ENCODE results near the gene AIG1.
"Not testable (repeated sequence)": the region's sequence is repeated elsewhere in the genome, so short reads cannot be mapped to it uniquely, and the experiment has no call there.

AIG1 gene

DNA sequence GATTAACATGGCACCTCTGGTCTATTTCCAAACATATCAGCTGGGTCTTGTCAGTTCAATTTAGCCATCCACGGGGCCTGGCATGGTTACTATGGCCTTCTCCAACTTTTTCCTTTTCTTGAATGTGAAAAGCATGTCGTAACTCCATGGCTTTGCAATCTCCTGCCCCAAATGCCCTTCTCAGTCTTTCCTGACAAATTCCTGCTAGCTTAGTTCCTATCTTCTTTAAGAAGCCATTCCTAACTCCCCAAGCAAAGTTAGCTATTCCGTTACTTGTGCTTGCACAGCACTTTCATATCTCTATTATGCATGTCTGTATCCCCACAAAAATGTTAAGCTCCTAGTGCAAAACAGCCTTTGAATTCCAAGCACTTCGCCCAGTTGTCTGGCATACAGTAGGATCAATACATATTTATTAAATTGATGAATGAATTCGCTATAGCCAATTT, 105.6 kb downstream of the AIG1 start:
- no peak for DNase-seq (ENCODE audit: low read depth)

DNA sequence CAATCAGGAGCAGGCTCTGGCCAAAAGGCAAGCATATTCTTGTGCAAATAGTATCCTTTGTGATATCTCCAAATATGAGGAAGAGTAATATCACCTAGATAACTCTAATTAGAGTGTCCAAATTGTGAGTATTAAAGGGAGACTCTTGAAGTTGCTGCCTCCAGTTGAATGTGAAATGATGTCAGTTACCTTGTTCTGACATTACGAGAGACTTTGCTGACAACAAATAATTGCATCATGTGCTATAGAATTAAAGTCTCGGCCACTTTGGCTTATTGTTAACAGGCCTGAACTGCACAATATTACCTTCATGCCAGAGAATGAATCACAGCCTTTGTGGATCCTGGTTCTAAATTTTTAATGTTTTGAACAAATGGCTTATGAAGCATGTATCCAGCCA, 106.5 kb downstream of the AIG1 start:
- no peak for DNase-seq (ENCODE audit: low read depth)

DNA sequence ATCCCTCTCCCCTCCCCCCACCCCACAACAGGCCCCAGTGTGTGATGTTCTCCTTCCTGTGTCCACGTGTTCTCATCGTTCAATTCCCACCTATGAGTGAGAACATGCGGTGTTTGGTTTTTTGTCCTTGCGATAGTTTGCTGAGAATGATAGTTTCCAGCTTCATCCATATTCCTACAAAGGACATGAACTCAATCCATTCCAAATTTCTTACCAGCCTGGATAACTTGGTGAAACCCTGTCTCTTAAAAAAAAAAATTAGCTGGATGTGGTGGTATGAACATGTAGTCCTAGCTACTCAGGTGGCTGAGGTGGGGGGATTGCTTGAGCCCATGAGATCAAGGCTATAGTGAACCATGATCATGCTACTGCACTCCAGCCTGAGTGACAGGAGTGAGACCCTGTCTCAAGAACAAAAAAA, 107.7 kb downstream of the AIG1 start:
- DNase-seq (ENCODE audit: low read depth), result not testable (repeated sequence)

DNA sequence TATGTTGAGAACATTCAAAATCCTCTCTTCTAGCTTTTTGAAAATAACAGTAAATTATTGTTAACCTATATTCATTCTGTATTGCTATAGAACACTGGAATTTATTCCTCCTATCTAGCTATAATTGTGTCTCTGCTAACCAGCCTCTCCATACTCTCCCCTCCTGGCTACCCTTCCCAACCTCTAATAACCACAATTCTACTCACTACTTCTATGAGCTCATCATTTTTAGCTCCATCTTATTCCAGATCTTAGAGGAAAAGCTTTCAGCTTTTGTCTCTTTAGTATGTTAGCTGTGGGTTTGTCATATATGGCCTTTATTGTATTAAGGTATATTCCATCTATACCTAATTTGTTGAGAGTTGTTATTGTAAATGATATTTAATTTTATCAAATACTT, 108.8 kb downstream of the AIG1 start:
- no peak for DNase-seq (ENCODE audit: low read depth)

DNA sequence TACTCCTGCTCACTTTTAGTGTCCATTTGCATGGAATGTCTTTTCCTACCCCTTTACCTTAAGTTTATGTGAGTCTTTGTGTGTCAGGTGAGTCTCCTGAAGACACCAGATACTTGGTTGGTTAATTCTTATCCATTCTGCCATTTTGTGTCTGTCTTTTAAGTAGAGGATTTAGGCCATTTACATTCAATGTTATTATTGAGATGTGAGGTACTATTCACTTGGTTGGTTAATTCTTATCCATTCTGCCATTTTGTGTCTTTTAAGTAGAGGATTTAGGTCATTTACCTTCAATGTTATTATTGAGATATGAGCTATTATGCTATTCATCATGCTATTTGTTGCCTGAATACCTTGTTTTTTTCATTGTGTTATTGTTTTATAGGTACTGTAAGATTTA, 113.8 kb downstream of the AIG1 start:
- DNase-seq (ENCODE audit: low read depth), result no peak

DNA sequence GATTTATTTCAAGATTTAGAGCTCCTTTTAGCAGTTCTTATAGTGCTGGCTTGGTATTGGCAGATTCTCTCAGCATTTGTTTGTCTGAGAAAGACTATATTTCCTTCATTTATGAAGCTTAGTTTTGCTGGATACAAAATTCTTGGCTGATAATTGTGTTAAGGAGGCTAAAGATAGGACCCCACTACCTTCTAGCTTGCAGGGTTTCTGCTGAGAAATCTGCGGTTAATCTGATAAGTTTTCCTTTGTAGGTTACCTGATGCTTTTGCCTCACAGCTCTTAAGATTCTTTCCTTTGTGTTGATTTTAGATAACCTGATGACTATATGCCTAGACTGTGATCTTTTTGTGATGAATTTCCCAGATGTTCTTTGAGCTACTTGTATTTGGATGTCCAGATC, 114.3 kb downstream of the AIG1 start:
- no peak for DNase-seq (ENCODE audit: low read depth)

DNA sequence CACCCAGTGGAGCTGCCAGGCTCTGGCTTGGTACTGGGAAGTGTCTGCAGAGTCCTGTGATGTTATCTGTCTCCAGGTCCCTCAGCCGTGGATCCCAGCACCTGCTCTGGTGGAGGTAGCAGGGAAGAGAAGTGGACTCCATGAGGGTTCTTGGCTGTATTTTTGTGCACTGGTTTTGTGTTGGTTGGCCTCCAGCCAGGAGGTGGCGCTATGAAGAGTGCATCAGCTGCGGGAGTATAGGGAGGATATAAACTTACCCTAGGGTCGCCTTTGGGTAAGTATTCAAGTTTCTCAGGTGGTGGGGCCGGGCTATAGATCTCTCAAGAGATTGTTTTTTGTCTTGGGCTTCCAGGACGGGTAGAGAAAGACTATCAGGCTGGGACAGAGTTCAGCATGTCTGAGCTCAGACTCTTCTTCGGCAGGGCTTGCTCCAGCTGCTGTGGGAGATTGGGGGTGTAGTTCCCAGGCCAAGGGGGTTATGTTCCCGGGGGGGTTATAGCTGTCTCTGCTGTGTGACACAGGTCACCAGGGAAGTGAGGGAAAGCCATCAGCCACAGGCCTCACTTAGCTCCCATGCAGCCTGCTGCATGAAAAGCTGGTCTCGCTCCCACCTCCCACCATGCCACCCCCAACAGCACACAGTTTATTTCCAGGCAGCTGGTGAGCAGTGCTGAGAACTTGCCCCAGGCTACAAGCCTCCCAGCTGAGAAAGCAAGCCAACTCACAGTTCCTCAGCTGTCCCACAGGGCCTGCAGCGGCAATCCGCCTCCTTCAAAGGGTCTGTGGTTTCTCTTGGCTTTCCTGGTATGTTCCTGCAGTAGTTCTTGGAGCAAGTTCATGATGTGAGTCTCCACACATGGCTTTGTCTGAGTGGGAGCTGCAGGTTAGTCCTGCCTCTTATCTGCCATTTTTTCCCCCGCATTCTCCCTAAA, 115.7 kb downstream of the AIG1 start:
- no peak for DNase-seq (ENCODE audit: low read depth)

DNA sequence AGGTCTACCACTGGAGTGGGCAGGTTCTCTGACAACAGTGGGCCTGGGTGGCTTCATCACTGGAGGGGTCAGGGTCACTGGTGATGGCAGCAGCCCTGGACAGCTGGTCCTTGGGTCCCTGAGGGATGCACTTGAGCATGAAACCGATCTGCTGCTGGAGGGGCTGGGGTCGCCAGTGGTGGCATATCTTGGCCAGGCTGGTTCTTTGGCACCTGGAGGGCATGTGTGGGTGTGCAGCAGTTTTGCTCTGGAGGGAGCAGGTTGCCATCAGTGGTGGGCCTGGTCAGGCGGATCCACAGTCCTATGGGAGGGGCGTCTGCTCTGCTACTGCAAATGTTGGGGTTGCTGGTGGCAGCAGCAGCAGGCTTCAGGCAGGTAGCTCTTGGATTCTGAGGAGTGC, 117.0 kb downstream of the AIG1 start:
- DNase-seq (ENCODE audit: low read depth), result no peak

DNA sequence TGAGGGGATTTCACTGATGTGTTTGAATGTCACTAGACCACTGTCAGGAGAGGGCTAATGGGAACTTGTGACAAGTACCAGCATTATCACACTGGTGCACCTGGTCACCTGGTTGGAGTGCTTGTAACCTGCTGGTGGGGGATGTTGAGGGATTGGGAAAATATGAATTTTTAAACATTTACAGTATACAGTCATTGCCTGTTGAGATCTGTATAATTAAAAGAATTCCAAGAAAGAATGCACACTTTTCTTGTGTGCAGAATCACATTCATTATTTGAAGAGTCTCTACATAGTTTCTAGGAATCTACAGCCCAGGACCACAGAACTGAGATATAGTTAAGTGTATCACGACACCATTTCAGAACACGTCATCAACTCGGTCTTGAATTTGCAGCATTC, 118.4 kb downstream of the AIG1 start:
- no peak for DNase-seq (ENCODE audit: low read depth)

DNA sequence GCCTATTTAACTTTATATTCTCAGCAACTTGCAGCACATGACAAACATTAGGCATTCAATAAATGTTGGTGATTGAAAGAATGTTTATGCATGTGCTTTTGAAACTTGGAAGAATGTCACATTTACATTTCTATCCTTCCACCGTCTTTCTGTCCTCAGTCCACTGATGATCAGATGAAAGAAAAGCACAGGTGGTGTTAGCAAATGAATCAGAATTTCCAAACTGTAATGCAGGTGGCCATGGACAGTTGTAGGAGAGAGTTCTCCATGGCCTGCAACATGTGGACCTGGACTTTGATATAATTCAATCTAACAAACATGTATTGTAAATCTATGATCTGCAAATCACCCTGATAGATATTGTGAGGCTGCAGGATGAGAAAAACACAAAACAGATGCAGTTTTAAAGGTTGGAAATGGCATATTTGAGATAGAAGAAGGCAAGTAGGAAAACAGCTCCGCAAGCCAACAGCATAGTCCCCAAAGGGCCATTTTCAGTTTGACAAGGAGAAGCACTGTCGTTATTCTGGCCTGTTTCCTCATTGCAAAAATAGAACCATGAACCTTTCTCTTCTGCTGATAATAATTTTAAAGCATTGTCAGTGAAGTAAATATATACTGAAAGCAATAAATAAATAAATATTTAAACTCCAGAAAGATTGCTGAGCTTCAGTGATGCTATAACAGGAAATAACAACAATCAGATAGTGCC, 119.4 kb downstream of the AIG1 start:
- DNase-seq (ENCODE audit: low read depth), result no peak

DNA sequence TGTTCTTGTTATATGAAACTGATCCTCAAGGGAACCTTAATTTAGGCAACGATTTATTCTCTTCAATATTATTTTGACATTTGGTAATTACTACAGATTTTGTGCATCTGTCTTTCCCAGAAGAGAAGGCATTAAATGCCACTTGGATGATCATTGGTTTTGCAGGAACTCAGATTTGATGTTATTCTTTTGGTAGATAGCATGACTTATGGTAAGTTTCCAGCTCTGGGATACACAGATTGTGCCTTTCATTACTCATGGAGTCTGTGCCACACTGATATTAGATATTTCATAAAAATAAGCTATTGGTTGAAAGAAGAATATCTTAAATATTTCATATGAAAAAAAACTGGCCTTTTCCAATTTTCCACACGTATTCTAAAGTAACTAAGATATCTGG, 120.1 kb downstream of the AIG1 start:
- no peak for DNase-seq (ENCODE audit: low read depth)

DNA sequence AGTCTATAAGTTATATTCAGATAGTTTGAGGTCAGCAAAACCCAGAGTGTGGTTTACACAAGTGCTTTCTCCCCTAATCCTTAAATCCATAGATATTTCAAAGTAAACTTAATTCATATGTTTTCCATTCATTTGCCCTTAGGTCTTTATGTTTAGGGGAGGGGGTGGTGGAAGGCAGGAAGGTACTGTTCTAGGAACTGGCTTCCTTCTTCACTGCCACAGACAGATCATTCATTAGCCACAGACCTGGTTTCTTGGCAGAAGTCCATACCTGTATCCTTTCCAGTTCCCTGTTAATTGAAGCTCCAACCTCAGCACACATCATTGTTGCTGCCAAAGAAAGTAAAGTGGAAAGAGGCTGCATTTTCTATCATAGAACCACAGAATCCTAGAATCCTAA, 123.0 kb downstream of the AIG1 start:
- no peak for DNase-seq (ENCODE audit: low read depth)

DNA sequence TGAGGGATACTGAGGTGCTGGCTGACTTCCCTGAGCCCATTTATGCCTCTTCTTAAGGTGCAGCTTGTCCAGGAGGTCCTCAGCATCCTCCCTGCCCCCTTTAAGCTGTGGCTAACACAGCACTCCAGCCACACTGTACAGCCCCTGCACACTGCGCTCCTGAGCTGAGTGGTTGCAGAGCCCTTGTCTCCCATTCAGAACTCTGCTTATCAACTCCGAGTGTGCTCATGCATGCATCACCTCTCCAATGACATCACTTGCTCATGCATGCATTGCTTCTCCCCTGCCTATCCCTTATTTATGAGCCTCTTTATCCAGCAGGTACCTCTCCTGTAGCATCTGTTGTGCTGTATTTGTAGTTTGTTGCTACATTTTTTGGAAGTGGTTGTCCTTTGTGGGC, 124.6 kb downstream of the AIG1 start:
- no peak for DNase-seq (ENCODE audit: low read depth)

DNA sequence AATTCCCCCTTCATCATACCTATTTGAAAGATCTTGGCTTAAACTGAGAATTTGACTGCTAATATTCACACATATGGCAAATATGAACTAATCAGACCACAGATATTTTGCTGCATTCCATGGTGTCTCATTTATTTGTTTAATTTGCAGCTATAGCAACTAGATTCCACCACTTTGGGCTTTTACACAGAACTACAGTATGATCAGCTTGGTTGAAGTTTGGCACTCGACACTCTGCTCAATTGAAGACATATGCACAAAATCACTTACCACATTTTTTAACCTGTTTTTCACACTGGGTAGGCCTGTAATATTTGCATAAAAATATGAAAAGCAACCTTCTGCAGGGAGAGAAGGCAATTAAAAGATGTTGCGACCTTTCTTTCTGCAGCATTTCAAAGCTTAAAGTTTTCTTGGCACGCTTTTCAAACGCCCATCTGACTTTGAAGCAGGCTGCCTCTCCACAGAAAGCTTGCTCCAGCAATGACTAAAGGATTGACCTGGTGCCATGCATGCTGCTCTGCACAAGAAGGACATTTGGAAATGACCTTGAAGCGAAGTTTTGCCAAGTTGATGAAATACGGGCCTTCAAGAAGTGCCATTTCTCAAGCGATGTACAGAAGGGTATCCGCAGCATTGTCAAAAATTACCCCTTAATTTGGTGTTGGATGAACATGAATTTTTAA, 126.7 kb downstream of the AIG1 start:
- no peak for DNase-seq (ENCODE audit: low read depth)

DNA sequence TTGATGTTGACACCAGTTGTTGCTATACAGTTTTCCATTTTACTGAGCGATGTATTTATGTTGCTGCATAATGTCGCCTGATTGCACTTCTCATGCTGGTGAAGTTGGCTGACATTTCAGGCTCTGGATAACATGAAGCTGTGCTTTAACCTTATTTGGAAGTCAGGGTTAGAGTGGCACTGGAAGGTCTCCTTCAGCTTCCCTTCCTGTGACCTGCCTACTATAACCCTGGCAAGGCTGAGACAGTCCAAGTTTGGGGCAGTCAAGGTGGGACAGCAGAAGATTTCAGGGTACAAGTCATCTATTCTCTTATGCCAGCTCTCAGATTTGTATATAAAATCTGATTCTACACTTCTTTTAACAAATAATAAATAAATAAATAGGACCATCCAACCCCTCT, 127.6 kb downstream of the AIG1 start:
- no peak for DNase-seq (ENCODE audit: low read depth)

DNA sequence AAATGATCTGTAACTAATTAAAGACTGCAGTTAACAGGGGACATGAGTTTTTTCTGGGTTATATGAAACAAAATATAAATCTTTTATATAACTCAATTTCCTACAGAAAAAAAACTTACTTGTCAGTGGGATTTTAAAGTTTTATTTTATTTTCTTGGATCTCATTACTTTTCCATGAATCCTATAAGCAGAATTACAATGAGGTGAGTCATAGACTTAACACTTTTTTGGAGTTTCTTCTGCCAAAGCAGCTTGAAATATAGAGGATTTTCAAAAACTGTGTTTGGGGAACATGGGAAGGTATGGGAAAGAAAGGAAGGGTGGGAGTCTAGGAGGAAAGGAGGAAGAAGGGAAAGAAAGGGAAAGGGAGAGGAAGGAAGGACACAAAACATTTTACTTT, 130.7 kb downstream of the AIG1 start:
- no peak for DNase-seq (ENCODE audit: low read depth)

DNA sequence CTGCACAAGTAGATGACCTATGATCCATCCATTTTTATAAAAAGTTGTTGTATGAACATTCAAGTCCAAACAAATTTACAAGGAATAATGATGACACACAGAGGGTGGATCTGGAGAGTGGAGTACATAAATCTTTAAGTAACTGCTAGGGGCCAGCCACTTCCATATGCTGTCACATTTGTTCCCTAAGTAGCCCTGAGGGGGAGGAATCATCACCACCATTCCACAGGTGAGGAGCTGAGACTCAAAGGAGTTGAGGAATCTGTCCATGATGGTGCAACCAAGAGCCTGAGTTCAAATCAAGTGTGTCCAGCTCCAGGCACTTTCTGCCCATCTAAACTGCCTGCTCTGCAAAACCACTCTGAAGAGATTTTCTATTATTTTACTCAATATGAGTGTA, 132.1 kb downstream of the AIG1 start:
- DNase-seq (ENCODE audit: low read depth), result no peak

DNA sequence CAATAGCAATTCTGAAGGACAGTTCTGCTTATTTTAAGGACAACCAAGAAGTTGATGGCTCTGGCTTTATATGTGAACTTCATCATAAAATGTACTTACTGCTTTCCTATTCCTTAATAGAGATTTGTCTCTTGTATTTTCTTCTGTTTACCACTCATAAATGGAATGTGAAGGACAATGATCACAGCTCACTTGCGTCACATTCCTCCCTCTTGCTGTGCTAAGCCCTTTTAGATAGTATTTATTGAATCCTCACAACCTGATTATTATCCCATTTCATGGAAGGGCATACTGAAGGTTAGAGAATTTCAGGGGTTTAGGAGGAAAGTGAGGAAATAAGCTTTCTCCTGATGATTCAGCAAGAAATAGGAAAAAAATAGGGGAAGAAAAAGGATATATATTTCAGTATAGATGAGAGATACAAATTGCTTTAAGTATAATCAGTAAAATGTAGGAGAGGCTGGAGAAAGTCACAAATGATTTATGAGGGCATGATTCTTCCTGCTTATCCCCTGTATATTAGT, 132.9 kb downstream of the AIG1 start:
- no peak for DNase-seq (ENCODE audit: low read depth)

DNA sequence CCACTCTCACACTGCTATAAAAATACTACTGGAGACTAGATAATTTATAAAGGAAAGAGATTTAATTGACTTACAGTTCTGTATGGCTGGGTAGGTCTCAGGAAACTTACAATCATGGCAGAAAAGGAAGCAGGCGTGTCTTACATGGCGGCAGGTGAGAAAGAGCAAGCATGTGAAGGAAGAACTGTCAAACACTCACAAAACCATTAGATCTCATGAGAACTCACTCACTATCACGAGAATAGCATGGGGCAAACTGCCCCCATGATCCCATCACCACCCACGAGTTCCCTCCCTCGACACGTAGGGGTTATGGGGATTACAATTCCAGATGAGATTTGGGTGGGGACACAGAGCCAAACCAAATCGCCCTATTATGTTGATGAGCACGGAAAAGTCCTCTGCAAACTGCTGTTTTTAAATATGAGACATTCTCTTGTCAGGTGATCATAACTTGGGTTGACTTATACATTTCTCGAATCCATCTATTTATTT, 133.5 kb downstream of the AIG1 start:
- DNase-seq (ENCODE audit: low read depth), result no peak

DNA sequence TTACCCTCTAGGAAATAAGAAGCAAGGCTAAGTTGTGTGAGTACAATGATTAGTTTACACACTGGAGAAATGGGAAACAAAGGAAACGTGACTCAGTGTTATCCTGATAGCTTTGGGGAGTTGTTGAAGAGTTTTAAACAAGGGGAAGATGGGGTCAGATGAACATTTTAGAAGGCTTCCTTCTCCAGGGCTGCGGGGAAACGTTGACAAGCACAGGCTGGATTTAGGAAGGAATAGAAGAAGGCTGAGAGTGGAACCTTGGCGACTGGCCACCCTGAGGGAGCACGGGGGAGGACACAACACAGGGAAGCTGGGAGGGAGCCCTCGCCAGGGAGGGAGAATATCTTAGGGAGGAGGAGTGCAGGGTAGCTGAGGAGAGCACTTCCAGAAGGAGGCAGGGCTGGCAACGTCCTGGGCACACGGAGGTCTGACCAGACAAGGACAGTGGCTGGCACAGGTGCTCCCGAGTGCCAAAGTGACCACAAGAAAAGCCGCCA, 134.7 kb downstream of the AIG1 start:
- no peak for DNase-seq (ENCODE audit: low read depth)

DNA sequence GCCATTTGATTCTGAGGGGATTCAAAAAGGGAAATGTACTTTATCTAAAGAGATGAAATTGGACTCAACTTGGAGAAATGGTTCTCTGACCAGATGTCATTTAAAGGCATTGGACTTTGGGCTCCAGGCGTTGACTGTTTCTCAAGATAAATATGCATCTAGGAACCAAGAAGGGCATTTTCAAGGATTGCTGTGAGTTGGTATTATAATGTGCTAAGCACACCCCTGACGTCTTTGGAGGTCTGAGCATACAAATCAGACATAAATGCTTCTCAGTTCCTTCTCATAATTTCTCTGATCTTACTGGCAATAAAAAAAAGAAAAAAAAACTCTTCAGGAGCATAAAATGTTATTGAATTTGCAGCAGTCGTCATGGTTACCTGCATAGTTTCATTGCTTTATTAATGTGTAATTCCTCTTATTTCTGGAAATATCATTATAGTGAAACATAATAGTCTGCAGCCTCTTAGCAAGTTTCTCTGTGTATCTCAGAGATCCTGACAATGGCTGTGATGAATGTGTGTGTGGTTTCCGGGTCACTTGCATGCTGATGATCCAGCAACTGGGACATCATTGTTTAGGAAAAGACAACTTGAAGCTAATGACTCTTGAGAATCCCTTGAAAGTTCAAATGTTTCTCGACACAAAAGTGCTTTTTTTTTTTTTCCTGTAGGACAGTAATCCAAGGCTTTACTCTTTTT, 136.0 kb downstream of the AIG1 start:
- DNase-seq (ENCODE audit: low read depth), result no peak

DNA sequence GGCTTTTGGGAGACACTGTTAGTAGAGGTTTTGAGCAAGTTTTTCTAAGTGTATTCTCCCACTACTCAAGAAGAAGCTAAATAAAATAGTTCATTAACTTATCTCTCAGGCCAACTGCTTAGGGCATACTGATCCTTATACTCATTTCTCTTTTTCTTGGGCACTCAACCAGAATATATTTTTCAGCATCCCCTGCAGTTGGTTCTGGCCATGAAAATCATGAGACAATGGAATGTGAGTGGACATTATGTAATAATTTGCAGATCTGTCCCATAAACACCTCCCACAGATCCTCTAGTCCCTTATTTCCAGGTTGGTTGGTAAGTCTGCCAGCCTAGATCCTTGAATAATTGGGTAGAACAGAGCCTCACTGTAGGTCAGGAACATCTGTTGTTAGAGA, 136.7 kb downstream of the AIG1 start:
- DNase-seq (ENCODE audit: low read depth), result no peak
